Renal pelvis (tissue), 4 donors: ENCODE results near the gene THRAP3. TPM values are rescaled to one million over a fixed set of nuclear protein-coding genes. Genes with fewer than 3 reads are reported as not detected.
"Not testable (repeated sequence)": the region's sequence is repeated elsewhere in the genome, so short reads cannot be mapped to it uniquely, and the experiment has no call there.

Source experiments
- DNase-seq: peaks from one replicate; pipeline ENCODE4 v3.0.0-alpha.2; 2013
- polyA plus RNA-seq, 3 donors: library from polyadenylated mRNA; unstranded; fragments of 120-200 nt; gene quantifications; one replicate each; pipeline ENCODE4 v1.2.1, GENCODE V29; 2013; ENCODE audit not compliant: insufficient read length in 3 of 3

The THRAP3 gene
- polyA plus RNA-seq, 3 donors: 140 to 158 (median 140) TPM

- DNase-seq: no peak
Measured at GRCh38 chr1:36239941-36240637, 15.8 kb downstream of the THRAP3 start.

GRCh38 chr1:36247538-36247937 lies 23.3 kb downstream of the THRAP3 start:
- DNase-seq: no peak

- no peak for DNase-seq
Measured at GRCh38 chr1:36248250-36248894, 24.1 kb downstream of the THRAP3 start.

DNA sequence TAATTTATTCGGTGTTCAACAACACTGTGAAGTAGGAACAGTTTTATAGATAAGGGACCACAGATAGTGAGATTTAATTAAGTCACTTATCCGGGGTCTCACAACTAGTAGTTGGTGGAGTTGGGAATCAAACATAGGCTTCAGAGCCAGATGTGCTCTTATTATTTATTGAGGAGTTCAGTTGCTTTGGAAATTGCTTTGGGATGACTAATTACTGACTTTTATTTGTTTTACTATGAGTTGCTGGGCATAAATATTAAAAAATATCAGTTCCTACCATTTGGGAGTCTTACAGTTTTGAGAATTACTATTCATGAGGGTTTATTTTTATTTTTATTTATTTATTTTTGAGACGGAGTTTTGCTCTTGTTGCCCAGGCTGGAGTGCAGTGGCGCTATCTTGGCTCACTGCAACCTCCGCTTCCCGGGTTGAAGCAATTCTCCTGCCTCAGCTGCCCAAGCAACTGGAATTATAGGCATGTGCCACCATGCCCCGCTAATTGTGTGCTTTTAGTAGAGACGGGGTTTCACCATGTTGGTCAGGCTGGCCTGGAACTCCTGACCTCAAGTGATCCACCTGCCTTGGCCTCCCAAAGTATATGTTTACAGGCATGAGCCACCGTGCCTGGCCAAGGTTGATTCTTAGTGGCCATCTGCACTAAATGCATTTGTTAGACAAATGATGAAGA lies 27.7 kb downstream of the THRAP3 start:
- DNase-seq: no peak

DNA sequence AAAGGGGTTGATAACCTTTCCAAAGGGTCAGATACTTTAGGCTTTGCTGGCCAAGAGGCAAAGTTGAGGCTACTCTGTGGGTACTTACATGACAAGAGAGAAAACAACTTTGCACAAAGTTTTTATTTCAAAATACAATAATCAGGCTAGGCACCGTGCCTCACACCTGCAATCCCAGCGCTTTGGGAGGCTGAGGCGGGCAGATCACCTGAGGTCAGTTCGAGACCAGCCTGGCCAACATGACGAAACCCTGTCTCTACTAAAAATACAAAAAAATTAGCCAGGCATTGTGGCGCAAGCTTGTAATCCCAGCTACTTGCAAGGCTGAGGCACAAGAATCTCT lies 28.2 kb downstream of the THRAP3 start:
- DNase-seq: not testable (repeated sequence)

DNA sequence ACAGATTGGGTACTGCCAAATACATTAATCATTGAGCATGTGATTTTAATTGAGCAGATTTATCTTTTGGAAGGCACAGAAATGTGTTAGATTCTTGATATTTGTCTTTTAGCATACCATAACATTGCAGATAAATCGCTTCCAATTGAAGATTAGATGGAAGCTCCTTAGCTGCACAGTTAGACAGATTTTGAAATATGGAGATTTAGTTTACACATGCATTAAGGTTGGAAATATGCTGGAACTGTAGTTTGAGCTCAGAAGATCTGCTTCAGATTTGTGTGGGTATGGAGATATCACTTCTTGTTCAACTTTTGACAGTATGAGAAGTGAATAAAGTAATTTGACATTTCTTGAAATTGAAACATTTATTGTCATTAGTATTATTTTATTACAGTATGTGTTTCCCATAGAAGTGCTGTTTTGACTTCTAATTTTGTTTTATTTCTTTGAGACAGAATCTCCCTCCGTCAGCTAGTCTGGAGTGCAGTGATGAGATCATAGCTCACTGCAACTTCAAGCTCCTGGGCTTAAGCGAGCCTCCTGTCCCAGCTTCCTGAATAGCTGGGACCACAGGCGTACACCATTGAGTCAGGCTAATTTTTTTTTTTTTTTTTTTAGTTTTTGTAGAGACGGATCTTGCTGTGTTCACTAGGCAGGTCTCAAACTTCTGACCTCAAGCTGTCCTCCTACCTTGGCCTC lies 29.1 kb downstream of the THRAP3 start:
- no peak for DNase-seq

DNA sequence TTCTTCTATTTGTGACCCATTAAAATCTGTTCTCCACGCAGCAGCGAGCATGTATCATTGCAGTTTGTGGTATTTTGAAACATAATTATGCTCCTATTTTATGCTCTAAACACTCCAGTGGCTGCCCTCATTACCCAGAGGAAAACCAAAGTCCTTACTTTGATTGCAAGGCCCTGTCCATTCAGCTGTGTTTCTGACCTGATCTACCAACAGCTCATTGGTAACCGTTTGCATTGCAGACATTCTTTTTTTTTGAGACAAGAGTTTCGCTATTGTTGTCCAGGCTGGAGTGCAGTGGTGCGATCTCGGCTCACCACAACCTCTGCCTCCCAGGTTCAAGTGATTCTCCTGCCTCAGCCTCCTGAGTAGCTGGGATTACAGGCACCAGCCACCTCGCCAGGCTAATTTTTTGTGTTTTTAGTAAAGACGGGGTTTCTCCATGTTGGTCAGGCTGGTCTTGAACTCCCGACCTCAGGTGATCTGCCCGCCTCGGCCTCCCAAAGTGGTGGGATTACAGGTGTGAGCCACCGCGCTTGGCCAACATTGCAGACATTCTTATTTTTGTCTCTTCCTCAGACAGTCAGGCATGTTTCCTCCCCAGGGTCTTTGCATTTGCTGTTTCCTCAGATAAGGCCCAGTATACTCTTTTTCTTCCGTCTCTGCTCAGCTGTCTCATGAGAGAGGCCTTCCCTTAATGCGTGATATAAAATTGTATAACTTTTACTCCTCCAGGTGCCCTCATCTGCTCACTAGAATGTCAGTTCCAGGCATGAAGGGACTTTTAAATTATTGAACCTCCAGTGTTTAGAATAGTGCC lies 32.5 kb downstream of the THRAP3 start:
- no peak for DNase-seq

DNA sequence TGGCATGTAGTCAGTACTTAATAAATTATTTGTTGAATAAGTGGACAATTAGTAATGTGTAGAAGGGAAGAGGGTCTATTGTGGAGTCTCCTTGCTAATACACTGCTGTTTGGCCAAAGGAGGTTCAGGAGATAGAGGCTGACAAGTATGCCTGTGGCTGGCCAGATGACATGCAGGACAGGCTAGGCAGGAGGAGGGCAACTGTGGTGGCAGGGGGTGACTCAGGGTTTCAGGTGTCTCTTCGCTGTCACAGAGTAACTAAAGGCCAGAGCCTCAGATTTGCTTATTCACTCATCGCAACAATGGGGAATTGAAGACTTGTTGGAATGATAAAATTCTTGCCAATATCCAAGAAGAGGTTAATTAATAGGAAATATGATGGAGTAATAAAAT lies 33.1 kb downstream of the THRAP3 start:
- DNase-seq: no peak

DNA sequence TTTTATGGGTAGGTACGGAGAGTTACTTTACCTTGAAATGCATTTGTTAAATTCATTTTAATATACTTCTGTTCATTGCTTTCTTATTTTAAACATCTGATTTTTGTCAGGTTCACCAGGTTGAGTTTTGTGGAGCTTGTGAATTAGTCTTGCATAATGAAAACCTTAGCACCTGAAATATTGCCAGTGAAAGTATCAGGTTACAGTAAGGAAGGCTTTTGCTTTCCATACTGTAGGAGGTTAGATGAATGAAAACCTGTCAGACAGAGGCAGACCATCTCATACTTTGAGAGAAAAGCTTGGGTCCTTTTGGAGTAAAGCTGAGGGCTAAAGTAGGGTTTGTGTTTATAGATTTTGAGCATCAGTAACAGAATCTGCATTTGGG lies 34.7 kb downstream of the THRAP3 start:
- DNase-seq: no peak

DNA sequence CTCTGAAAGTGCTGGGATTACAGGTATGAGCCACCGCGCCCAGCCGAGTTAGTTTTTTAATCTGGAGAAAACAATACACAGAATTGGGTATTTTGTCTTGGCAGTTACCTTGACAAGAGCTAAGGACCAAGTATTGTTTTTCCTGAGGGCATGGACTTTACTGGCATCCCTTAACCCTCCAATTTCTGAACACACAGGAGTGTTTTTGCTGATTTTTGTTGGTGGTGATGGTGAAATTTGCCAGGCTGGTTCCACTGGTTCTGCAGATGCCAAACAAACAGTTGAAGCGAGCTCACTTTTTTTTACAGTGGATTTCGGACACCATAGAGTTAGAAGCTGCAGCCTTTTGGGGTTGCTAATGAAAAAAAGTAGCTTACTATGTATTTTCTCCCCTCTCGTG lies 44.7 kb downstream of the THRAP3 start:
- DNase-seq: no peak

GRCh38 chr1:36269408-36269838 lies 45.2 kb downstream of the THRAP3 start:
- DNase-seq: no peak

DNA sequence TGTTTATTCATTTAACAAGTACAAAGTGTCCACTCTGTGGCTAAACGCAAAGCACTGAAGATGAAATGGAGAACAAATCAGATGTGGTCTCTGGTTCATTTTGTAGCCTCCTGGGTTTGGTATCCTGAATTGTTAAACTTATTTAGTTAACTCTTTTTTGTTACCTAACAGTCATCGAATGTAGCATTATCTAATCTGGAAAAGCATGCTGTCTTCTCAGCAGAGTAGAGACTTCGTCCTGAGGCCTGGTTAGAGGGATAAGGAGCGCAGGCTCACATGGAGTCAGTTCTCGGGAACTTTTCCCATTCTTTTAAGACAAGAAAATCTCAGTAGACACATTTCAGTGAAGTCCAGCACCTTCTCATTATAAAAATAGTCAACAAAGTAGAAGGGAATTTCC lies 48.8 kb downstream of the THRAP3 start:
- no peak for DNase-seq

DNA sequence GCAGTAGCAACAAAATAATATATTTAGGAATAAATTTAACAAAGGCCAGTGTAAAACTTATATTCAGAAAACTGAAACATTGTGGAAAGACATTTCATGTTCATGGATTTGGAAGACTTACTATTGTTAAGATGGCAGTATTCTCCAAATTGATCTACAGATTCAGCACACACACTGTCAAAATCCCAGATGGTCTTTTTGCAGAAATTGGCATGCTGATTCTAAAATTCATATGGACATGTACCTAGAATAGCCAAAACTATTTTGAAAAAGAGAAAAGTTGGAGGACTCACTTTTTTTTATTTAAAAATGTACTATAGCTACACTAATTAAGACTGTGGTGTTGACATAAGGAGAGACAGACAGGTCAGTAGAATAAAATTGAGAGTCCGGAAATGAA lies 50.0 kb downstream of the THRAP3 start:
- DNase-seq: no peak

DNA sequence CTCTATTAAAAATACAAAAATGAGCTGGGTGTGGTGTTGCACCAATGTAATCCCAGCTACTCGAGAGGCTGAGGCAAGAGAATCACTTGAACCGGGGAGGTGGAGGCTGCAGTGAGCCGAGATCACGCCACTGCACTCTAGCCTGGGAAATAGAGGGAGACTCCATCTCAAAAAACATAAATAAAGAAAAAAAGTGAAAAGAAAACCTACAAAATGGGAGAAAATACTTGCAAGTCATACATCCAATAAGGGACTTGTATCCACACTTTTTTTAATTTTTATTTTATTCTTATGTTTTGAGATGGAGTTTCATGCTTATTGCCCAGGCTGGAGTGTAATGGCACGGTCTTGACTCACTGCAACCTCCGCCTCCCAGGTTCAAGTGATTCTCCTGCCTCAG lies 52.4 kb downstream of the THRAP3 start:
- DNase-seq: no peak

GRCh38 chr1:36279110-36279788 lies 55.0 kb downstream of the THRAP3 start:
- DNase-seq: no peak

- no peak for DNase-seq
Measured at GRCh38 chr1:36279789-36280296, 55.6 kb downstream of the THRAP3 start.

DNA sequence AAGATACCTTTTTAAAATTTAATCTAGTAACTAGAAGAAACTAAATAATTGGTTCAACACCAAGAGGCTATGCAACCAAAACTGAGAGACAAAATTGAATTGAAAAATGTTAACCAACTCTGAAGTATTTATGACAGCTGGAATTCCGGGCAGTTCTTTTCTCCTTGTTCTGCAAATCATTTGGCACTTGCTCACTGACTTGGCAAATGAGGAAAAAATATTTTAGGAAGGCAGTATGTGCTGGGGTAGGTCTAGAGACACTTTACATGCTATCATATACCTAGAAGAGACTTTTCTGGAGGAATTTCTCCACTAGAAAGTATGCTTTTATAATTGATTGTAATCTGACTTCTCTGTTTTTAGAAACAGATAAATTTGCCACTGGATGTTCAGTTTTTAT lies 59.8 kb downstream of the THRAP3 start:
- DNase-seq: no peak

DNA sequence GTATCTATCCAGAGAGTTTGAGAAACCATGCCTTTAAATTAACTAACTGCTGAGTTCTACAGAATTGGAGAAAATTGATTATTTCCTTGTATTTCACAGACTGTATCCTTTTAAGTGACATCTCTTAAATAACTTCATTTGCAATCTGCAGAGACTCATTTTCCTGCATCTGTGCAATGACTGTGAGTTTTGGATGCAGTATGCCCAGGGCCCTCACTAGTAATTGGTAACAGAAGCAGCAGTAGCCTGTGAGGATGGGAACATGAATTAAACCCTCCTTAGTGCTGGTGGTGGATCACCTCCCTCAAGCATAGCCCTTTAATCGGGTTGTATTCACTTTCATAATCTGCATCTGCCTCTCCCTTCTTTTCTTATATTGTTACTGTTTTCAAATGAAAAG lies 60.3 kb downstream of the THRAP3 start:
- no peak for DNase-seq

DNA sequence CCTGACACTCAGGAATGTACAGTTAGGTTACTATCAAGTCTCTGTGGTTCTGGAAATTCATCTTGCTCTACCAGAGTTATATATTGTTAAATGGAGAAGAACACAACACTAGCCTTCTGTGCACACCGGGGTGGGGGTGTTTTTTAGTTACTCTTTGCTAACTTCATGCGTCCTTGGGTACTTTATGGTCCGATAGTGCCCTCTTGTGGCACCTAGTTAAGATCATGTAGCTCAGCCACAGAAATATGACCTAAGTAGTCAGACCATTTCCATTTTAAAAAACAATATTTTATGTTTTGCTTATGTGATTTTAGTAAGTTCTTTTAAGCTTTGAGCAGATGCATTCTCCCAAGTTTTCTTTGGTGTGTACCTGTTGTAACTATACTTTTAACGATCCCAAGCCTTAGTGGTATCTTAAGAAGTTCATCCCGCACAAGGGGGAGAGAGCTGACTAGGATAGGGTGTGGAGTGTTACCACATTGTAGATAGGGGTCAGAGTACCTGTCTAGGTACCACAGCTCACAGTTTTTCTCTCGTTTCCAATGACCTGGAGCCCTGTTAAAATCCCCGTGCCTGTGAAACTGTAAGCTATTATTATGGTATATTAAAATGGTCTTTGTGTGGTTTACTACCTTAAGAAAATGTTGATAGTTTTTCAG lies 61.3 kb downstream of the THRAP3 start:
- DNase-seq: peak; percentile 85

GRCh38 chr1:36286802-36287201 lies 62.6 kb downstream of the THRAP3 start:
- no peak for DNase-seq

- DNase-seq: no peak
Measured at GRCh38 chr1:36287595-36287994, 63.4 kb downstream of the THRAP3 start.
